Endothelial cell (in vitro differentiated cells): Measurements from ENCODE around the gene MADCAM1. TPM values are rescaled to one million over a fixed set of nuclear protein-coding genes. Genes with fewer than 3 reads are reported as not detected.

Experiments
- DNase-seq: peaks from one replicate; pipeline ENCODE4 v3.0.0; 2021; ENCODE audit warnings: low spot score
- H3K27ac Mint-ChIP-seq: one replicate; pipeline ENCODE4 v1.8.0; 2021; ENCODE audit warnings: mixed read lengths, inconsistent platforms; ENCODE audit not compliant: unreplicated experiment
- H3K27me3 Mint-ChIP-seq: one replicate; pipeline ENCODE4 v1.8.0; 2021; ENCODE audit warnings: mild to moderate bottlenecking, moderate library complexity, mixed read lengths, inconsistent platforms; ENCODE audit not compliant: unreplicated experiment
- H3K36me3 Mint-ChIP-seq: one replicate; pipeline ENCODE4 v1.8.0; 2021; ENCODE audit warnings: mild to moderate bottlenecking, low read depth, mixed read lengths, inconsistent platforms; ENCODE audit not compliant: unreplicated experiment
- H3K4me1 Mint-ChIP-seq: one replicate; pipeline ENCODE4 v1.8.0; 2021; ENCODE audit warnings: mild to moderate bottlenecking, mixed read lengths, inconsistent platforms; ENCODE audit not compliant: unreplicated experiment
- H3K4me3 Mint-ChIP-seq: one replicate; pipeline ENCODE4 v1.8.0; 2021; ENCODE audit warnings: mild to moderate bottlenecking, mixed read lengths, inconsistent platforms; ENCODE audit not compliant: unreplicated experiment
- H3K9me3 Mint-ChIP-seq: one replicate; pipeline ENCODE4 v1.8.0; 2021; ENCODE audit warnings: mixed read lengths, inconsistent platforms; ENCODE audit not compliant: unreplicated experiment
- total RNA-seq: library from RNA; stranded (reverse); fragmentation: NEBNext Ultra II Directional; extraction: Animal tissue kit (Norgen Biotek cat#: 25700); gene quantifications from one replicate; pipeline ENCODE4 v1.2.1, GENCODE V29; 2021; ENCODE audit not compliant: unreplicated experiment
- TF ChIP-seq, protein P1 (sequence below): fragments of 200-600 bp; sonication (generic); IDR thresholded peaks from one replicate; pipeline ENCODE4 v1.5.0; 2021; ENCODE audit warnings: antibody characterized with exemption; ENCODE audit not compliant: unreplicated experiment

The MADCAM1 gene
- total RNA-seq, 1 donor from 2014 or later: 6.5 TPM

DNA sequence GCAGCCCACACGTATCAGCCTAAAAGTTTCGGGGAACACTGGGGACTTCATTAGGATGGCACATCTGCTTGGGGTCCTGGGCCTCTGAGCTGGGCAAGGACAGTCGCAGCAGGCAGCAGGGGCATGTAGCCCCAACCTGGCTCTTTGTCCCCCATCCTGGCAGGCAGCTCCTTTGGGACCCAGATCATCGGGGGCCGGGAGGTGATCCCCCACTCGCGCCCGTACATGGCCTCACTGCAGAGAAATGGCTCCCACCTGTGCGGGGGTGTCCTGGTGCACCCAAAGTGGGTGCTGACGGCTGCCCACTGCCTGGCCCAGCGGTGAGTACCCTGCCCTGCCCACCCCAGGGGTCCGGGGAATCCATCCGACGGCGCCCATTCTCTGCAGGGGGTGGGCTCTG lies 50.8 kb downstream of the MADCAM1 start:
- Mint-ChIP-seq H3K27ac (no peak overlapping the region), H3K36me3 (no peaks in the 10 kb centered on the region), H3K4me3 (no peak overlapping the region), H3K27me3 (no peaks in the 10 kb centered on the region), H3K9me3 (no peaks in the 10 kb centered on the region), H3K4me1 (no peaks in the 10 kb centered on the region)
- DNase-seq: no peak
- TF ChIP-seq, protein P1, sequence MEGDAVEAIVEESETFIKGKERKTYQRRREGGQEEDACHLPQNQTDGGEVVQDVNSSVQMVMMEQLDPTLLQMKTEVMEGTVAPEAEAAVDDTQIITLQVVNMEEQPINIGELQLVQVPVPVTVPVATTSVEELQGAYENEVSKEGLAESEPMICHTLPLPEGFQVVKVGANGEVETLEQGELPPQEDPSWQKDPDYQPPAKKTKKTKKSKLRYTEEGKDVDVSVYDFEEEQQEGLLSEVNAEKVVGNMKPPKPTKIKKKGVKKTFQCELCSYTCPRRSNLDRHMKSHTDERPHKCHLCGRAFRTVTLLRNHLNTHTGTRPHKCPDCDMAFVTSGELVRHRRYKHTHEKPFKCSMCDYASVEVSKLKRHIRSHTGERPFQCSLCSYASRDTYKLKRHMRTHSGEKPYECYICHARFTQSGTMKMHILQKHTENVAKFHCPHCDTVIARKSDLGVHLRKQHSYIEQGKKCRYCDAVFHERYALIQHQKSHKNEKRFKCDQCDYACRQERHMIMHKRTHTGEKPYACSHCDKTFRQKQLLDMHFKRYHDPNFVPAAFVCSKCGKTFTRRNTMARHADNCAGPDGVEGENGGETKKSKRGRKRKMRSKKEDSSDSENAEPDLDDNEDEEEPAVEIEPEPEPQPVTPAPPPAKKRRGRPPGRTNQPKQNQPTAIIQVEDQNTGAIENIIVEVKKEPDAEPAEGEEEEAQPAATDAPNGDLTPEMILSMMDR: no peak

DNA sequence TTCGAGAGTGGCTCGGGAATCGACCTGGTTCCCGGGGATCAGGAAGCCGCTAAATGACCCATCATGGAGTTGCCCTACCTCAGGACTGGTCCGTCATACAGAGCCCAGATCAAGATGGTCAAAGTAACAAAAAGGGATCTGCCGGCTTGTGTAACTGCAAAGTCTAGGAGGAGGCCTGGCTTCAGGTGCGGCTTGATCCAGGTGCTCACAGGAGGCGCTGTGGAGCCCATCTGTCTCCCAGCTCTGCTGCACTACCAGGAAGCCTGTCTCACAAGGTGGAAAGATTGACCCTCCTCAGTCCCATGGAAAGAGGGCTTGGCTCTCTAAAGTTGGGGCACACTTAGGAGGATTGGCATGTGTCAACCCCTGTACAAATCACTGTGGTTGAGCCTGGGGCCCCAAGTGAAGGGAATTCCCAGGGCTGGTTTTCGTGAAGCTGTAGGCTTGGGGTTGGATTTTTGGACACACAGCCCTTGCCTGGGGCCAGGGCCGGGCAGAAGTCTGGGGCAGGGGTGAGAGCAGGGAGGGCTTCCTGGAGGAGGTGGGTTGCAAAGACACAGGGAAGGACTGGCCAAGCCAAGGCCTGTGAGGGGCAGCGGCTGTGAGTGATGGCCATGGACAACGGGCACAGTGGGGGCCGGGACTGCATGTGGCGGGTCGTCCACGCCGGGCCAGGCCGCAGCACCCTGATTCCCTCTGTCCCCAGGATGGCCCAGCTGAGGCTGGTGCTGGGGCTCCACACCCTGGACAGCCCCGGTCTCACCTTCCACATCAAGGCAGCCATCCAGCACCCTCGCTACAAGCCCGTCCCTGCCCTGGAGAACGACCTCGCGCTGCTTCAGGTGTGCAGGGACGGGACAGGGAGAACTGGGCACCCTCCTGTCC lies 51.8 kb downstream of the MADCAM1 start:
- Mint-ChIP-seq H3K27ac (no peak overlapping the region), H3K36me3 (no peaks in the 10 kb centered on the region), H3K9me3 (no peaks in the 10 kb centered on the region), H3K4me1 (no peaks in the 10 kb centered on the region), H3K4me3 (no peak overlapping the region), H3K27me3 (no peaks in the 10 kb centered on the region)
- TF ChIP-seq, protein P1: no peak
- no peak for DNase-seq

DNA sequence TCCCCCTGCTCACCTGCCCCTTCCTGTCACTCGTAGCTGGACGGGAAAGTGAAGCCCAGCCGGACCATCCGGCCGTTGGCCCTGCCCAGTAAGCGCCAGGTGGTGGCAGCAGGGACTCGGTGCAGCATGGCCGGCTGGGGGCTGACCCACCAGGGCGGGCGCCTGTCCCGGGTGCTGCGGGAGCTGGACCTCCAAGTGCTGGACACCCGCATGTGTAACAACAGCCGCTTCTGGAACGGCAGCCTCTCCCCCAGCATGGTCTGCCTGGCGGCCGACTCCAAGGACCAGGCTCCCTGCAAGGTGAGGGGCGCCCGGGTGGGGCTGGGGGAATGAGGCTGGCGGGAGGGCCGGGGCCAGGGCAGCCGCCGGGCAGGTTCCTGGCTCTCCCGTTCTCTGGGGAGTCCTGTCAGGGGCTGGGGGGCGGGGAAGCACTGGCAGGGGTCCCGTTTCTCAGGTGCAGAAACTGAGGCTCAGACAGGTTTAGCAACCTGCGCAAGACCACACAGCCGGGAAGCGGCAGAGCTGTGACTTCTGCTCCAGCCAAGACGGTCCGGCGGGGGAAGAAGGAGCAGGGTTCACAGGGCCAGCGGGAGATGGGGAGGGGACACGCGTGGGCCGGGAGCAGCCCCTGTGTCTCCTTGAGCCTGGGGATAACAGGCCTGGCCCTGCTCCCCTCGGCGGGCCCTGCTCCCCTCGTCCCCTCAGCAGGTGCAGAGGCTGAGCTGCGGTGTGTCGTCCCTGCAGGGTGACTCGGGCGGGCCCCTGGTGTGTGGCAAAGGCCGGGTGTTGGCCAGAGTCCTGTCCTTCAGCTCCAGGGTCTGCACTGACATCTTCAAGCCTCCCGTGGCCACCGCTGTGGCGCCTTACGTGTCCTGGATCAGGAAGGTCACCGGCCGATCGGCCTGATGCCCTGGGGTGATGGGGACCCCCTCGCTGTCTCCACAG lies 52.9 kb downstream of the MADCAM1 start:
- no peak for DNase-seq

DNA sequence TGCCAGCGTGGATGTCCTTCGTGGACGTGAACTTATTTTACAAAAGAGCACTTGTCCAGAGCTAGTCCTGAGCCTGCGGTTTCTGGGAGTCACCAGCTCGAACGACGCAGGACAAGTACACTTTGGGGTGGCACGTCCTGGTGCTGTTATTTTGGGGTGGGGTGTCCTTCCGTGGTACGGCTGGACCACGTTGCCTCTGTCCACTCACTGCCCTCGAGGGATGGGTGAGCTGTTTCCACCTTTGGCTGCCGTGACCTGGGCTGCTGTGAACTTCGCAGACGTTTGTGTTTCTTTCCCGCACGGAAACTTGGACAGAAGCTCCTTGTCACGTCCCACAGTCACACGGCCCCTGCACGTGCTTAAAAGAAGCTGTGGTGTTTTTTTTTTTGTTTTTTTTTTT lies 58.5 kb downstream of the MADCAM1 start:
- no peak overlapping the region for H3K4me3 Mint-ChIP-seq

More for the DNA sequence above, 52.9 kb downstream of the MADCAM1 start:
- no peak overlapping the region for H3K4me3 Mint-ChIP-seq
- H3K4me1 Mint-ChIP-seq: no peaks in the 10 kb centered on the region
- no peaks in the 10 kb centered on the region for H3K36me3 Mint-ChIP-seq
- TF ChIP-seq, protein P1: no peak
- H3K9me3 Mint-ChIP-seq: no peaks in the 10 kb centered on the region
- H3K27ac Mint-ChIP-seq: no peak overlapping the region
- no peaks in the 10 kb centered on the region for H3K27me3 Mint-ChIP-seq

More for the DNA sequence above, 58.5 kb downstream of the MADCAM1 start:
- H3K27ac Mint-ChIP-seq: no peak overlapping the region
- H3K4me1 Mint-ChIP-seq: no peaks in the 10 kb centered on the region
- no peaks in the 10 kb centered on the region for H3K9me3 Mint-ChIP-seq
- peaks cover 5% of the 10 kb centered on the region for H3K27me3 Mint-ChIP-seq
- peaks cover 3% of the 10 kb centered on the region for H3K36me3 Mint-ChIP-seq
- no peak for DNase-seq
- TF ChIP-seq, protein P1: no peak

Other genes starting within 250 kb of the MADCAM1 start
- 26.2 TPM for gene PLPP2, start 205.1 kb upstream of the MADCAM1 start, total RNA-seq
- 44.1 TPM for gene MIER2, start 151.7 kb upstream of the MADCAM1 start, total RNA-seq
- gene C2CD4C, start 87.3 kb upstream of the MADCAM1 start, total RNA-seq: 1.2 TPM
- 46.9 TPM for gene SHC2, start 35.5 kb upstream of the MADCAM1 start, total RNA-seq
- gene TPGS1, start 11.0 kb downstream of the MADCAM1 start, total RNA-seq: 18.0 TPM
- gene CDC34, start 35.3 kb downstream of the MADCAM1 start, total RNA-seq: 126 TPM
- gene GZMM, start 47.6 kb downstream of the MADCAM1 start, total RNA-seq: not detected
- 353 TPM for gene BSG, start 76.1 kb downstream of the MADCAM1 start, total RNA-seq
- 0.28 TPM for gene HCN2, start 93.4 kb downstream of the MADCAM1 start, total RNA-seq
- gene POLRMT, start 137.1 kb downstream of the MADCAM1 start, total RNA-seq: 53.6 TPM
- gene FGF22, start 143.4 kb downstream of the MADCAM1 start, total RNA-seq: not detected
- 41.7 TPM for gene RNF126, start 166.7 kb downstream of the MADCAM1 start, total RNA-seq
- 6.5 TPM for gene FSTL3, start 179.9 kb downstream of the MADCAM1 start, total RNA-seq
- gene PRSS57, start 199.0 kb downstream of the MADCAM1 start, total RNA-seq: not detected
- gene PALM, start 212.4 kb downstream of the MADCAM1 start, total RNA-seq: 42.0 TPM